ENCODE results near the gene DPYSL4.
"Not testable (repeated sequence)": the region's sequence is repeated elsewhere in the genome, so short reads cannot be mapped to it uniquely, and the experiment has no call there.

DPYSL4 gene

DNA sequence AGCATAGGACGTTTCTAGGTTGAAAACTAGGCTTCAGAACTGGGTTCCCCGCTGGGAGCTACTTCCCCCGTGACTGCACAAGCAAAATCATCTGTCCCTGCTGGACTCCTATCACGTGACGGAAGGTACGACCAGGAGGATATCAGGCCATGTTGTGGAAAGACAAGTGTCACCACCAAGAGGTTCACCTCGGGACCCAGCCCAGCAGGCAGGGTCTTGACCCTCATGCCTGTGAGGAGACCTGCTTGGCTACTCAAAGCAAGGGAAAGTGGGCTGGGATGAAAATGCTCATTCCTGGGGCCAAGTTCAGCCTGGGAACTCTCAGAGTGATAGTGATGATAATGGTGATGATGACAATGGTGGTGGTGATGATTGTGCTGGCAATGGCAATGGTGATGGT lies 32.3 kb upstream of the DPYSL4 start:
- Mint-ChIP-seq H3K27ac (no peak overlapping the region), H3K27me3 (no peaks in the 10 kb centered on the region), H3K4me1 (ENCODE audit: low read depth in 2 of 2) (peaks cover 9 to 10% of the 10 kb centered on the region in 2 donors), H3K9me3 (peaks cover 0 to 2% of the 10 kb centered on the region in 2 donors), H3K4me3 (no peak overlapping the region), H3K36me3 (ENCODE audit: insufficient read depth) (peaks cover 12% of the 10 kb centered on the region)
- no peak for DNase-seq
- no peak for ATAC-seq (replicated peaks)

DNA sequence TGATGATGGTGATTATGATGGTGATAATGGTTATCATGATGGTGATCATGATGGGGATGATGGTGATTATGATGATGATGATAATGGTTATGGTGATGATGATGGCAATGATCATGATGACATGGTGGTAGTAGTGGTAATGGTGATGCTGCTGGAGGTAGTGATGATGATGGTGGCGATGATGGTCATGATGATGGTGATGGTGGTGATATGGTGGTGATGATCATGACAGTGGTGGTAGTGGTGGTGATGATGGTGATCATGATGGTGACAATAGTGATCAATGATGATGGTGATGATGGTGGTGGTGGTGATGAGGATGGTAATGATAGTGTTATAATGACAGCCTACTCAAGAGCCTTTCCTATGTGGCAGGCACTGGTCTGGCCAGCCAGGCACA lies 31.8 kb upstream of the DPYSL4 start:
- ATAC-seq (replicated peaks): no peak
- Mint-ChIP-seq H3K9me3 (peaks cover 0 to 3% of the 10 kb centered on the region in 2 donors), H3K36me3 (ENCODE audit: insufficient read depth) (peaks cover 11% of the 10 kb centered on the region), H3K27me3 (no peaks in the 10 kb centered on the region), H3K4me3 (no peak overlapping the region), H3K27ac (no peak overlapping the region), H3K4me1 (ENCODE audit: low read depth in 2 of 2) (peaks cover 10 to 12% of the 10 kb centered on the region in 2 donors)
- DNase-seq: no peak

DNA sequence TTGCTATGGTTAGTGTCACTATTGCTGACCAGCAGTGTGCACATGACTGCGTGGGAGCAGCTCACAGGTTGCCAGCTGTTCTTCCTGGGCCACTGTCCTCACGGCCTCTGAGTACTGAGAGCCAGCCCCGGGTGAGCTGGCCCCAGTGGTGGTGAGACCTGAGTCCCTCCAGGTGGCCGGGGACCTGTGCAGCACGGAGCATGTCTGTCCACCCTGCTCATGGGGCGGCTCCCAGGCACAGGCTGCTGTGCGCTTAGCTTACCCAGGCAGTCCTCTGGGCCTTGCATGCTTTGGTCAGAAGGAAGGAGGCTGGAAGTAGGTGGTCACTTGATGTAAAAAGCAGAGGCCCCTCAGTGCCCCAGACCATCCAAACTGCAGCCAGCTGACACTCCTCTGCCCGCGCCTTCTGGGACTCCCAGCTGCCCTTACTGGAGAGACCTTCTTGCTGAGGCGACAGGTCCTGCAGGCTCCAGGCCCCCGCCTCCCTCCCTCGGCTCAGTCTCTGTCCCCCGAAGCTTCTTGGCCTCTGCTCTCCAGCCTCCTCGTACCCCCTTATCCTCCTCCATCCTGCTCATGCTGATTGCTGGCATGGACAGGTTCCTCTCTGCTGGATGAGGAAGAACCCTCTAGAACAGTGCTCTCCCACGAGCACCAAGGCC lies 30.9 kb upstream of the DPYSL4 start:
- no peaks in the 10 kb centered on the region for H3K27me3 Mint-ChIP-seq
- peaks cover 0 to 3% of the 10 kb centered on the region in 2 donors for H3K9me3 Mint-ChIP-seq
- H3K4me3 Mint-ChIP-seq: no peak overlapping the region
- H3K36me3 Mint-ChIP-seq (ENCODE audit: insufficient read depth): peaks cover 10% of the 10 kb centered on the region
- ATAC-seq (replicated peaks): no peak
- peaks cover 10 to 12% of the 10 kb centered on the region in 2 donors for H3K4me1 Mint-ChIP-seq (ENCODE audit: low read depth in 2 of 2)
- no peak overlapping the region for H3K27ac Mint-ChIP-seq
- DNase-seq: no peak

DNA sequence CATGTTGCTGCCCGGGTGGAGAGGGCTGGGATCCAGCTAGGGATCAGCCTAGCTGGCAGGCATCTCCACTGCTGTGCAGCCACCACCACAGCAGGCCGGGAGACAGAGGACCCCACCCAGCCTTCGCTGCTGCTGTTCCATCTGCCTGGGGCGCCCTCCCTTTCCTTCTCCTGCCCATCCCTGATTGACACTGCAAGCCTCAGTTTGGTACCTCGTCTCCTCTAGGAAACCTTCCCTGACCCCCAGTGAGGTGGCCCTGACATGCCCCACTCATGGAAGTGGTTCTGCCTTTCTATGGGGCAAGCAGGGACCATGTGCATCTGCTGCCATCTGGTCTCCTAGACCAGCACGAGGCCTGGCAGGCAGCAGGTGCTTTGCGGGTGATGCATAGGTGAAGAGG lies 30.4 kb upstream of the DPYSL4 start:
- Mint-ChIP-seq H3K9me3 (peaks cover 0 to 3% of the 10 kb centered on the region in 2 donors), H3K36me3 (ENCODE audit: insufficient read depth) (peaks cover 14% of the 10 kb centered on the region), H3K27ac (no peak overlapping the region), H3K4me3 (no peak overlapping the region), H3K4me1 (ENCODE audit: low read depth in 2 of 2) (peaks cover 10 to 12% of the 10 kb centered on the region in 2 donors), H3K27me3 (no peaks in the 10 kb centered on the region)
- DNase-seq (no peak), ATAC-seq (replicated peaks) (no peak)

DNA sequence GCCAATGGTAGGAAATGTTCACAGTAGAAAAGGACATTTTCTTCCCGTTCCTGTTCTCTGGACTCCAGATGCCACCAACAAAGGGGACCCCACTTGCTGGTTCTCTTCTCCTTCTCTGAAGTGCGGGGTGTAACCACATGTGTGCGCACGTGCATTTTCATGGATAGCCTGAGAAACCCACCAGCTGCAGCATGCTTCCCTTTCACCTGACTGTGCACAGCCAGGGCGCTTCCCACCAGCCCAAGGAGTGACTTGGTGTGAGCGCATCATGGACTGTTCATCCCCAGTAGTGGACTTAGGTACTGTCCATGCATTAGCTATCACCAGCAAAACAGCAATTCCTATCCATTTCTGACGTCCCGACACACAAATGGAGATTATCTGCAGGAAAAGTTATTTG lies 29.6 kb upstream of the DPYSL4 start:
- ATAC-seq (replicated peaks) (no peak), DNase-seq (no peak)
- Mint-ChIP-seq H3K27ac (peak overlapping the region in 1 of 2 donors; percentile 26), H3K36me3 (ENCODE audit: insufficient read depth) (peaks cover 14% of the 10 kb centered on the region), H3K4me3 (no peak overlapping the region), H3K27me3 (no peaks in the 10 kb centered on the region), H3K4me1 (ENCODE audit: low read depth in 2 of 2) (peaks cover 15 to 17% of the 10 kb centered on the region in 2 donors), H3K9me3 (peaks cover 0 to 6% of the 10 kb centered on the region in 2 donors)

DNA sequence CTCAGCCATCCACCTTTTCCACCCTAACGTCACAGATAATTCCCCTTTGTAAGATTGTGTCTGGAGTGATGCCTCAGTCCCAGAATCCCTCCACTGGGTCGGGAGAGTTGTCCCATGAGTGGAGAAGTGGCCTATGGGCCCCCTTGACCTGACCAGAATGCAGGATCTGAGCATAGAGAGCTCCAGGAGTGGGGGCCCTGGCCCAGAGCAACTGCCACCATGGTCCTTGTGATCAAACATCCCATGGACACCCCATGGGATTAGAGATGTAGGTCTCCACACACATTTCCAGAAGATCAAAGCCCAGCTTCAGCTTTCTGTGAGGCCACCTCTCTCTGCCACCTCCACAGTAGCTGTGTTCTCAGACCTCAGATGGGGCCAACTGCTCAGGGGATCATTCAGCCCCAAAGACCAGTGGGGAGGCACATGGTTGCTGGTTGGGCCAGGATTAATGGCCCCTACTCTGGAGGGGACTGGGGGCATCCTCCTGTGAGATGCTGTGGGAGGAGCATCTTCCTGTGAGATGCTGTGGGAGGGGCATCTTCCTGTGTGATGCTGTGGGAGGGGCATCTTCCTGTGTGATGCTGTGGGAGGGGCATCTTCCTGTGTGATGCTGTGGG lies 28.5 kb upstream of the DPYSL4 start:
- peaks cover 0 to 6% of the 10 kb centered on the region in 2 donors for H3K9me3 Mint-ChIP-seq
- peak overlapping the region; percentile 96 to 97 for H3K27ac Mint-ChIP-seq
- DNase-seq: peak in 2 of 3 experiments; percentile 29 to 45
- peak; percentile 35 for ATAC-seq (replicated peaks)
- peaks cover 19 to 20% of the 10 kb centered on the region in 2 donors for H3K4me1 Mint-ChIP-seq (ENCODE audit: low read depth in 2 of 2)
- no peaks in the 10 kb centered on the region for H3K27me3 Mint-ChIP-seq
- H3K36me3 Mint-ChIP-seq (ENCODE audit: insufficient read depth): peaks cover 14% of the 10 kb centered on the region
- H3K4me3 Mint-ChIP-seq: no peak overlapping the region

DNA sequence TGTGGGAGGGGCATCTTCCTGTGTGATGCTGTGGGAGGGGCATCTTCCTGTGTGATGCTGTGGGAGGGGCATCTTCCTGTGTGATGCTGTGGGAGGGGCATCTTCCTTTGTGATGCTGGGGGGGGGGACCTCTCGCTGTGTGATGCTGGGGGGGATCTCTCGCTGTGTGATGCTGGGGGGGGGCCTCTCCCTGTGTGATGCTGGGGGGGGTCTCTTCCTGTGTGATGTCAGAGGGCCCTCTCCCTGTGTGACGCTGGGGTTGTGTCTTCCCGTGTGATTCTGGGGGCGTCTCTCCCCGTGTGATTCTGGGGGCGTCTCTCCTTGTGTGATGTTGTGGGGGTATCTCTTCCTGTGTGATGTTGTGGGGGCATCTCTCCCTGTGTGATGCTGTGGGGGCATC lies 27.9 kb upstream of the DPYSL4 start:
- H3K4me1 Mint-ChIP-seq (ENCODE audit: low read depth in 2 of 2): peaks cover 19 to 24% of the 10 kb centered on the region in 2 donors
- peaks cover 14% of the 10 kb centered on the region for H3K36me3 Mint-ChIP-seq (ENCODE audit: insufficient read depth)
- peak overlapping the region; percentile 96 to 97 for H3K27ac Mint-ChIP-seq
- H3K27me3 Mint-ChIP-seq: no peaks in the 10 kb centered on the region
- DNase-seq (peak in 2 of 3 experiments; percentile 13 to 27), ATAC-seq (replicated peaks) (peak; percentile 40)
- peaks cover 0 to 6% of the 10 kb centered on the region in 2 donors for H3K9me3 Mint-ChIP-seq
- H3K4me3 Mint-ChIP-seq: peak overlapping the region; percentile 27 to 29

DNA sequence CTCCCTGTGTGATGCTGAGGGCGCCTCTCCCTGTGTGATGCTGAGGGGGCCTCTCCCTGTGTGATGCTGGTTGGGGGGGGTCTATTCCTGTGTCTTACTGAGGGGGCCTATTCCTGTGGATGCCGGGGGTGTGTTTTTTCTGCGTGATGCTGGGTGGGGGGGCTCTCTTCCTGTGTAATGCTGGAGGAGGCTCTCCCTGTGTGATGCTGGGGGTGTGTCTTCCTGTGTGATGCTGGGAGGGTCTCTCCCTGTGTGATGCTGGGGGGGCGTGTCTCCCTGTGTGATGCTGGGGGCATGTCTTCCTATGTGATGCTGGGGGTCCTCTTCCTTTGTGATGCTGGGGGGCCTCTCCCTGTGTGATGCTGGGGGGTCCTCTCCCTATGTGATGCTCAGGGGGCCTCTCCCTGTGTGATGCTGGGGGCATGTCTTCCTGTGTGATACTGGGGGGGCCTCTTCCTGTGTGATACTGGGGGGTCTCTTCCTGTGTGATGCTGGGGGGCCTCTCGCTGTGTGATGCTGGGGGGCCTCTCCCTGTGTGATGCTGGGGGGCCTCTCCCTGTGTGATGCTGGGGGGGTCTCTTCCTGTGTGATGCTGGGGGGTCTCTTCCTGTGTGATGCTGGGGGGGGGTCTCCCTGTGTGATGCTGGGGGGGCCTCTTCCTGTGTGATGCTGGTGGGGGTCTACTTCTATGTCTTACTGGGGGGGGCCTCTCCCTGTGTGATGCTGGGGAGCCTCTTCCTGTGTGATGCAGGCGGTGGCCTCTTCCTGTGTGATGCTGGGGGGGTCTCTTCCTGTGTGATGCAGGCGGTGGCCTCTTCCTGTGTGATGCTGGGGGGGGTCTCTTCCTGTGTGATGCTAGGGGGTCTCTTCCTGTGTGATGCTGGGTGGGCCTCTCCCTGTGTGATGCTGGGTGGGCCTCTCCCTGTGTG lies 27.2 kb upstream of the DPYSL4 start:
- peak; percentile 51 for ATAC-seq (replicated peaks)
- Mint-ChIP-seq H3K4me1 (ENCODE audit: low read depth in 2 of 2) (peaks cover 22 to 28% of the 10 kb centered on the region in 2 donors), H3K36me3 (ENCODE audit: insufficient read depth) (peaks cover 14% of the 10 kb centered on the region), H3K27ac (peak overlapping the region; percentile 96 to 97), H3K4me3 (peak overlapping the region; percentile 27 to 29)
- DNase-seq: peak; percentile 37 to 40 (median 40)
- not testable (repeated sequence) for H3K27me3 Mint-ChIP-seq, H3K9me3 Mint-ChIP-seq

DNA sequence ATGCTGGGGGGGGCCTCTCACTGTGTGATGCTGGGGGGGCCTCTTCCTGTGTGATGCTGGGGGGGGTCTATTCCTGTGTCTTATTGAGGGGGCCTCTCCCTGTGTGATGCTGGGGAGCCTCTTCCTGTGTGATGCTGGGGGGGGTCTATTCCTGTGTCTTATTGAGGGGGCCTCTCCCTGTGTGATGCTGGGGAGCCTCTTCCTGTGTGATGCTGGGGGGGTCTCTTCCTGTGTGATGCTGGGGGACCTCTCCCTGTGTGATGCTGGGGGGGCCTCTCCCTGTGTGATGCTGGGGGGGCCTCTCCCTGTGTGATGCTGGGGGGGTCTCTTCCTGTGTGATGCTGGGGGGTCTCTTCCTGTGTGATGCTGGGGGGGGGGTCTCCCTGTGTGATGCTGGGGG lies 26.5 kb upstream of the DPYSL4 start:
- Mint-ChIP-seq H3K4me1 (ENCODE audit: low read depth in 2 of 2) (peaks cover 23 to 28% of the 10 kb centered on the region in 2 donors), H3K27ac (peak overlapping the region in 1 of 2 donors; percentile 97), H3K36me3 (ENCODE audit: insufficient read depth) (peaks cover 14% of the 10 kb centered on the region)
- not testable (repeated sequence) for H3K4me3 Mint-ChIP-seq; H3K27me3 Mint-ChIP-seq; H3K9me3 Mint-ChIP-seq; ATAC-seq (replicated peaks); DNase-seq

DNA sequence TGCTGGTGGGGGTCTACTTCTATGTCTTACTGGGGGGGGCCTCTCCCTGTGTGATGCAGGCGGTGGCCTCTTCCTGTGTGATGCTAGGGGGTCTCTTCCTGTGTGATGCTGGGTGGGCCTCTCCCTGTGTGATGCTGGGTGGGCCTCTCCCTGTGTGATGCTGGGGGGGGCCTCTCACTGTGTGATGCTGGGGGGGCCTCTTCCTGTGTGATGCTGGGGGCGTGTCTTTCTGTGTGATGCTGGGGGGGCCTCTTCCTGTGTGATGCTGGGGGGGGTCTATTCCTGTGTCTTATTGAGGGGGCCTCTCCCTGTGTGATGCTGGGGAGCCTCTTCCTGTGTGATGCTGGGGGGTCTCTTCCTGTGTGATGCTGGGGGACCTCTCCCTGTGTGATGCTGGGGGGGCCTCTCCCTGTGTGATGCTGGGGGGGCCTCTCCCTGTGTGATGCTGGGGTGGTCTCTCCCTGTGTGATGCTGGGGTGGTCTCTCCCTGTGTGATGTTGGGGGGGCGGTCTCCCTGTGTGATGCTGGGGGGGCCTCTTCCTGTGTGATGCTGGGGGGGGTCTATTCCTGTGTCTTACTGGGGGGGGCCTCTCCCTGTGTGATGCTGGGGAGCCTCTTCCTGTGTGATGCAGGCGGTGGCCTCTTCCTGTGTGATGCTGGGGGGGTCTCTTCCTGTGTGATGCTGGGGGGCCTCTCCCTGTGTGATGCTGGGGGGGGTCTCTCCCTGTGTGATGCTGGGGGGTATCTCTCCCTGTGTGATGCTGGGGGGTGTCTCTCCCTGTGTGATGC lies 25.7 kb upstream of the DPYSL4 start:
- Mint-ChIP-seq H3K36me3 (ENCODE audit: insufficient read depth) (peaks cover 14% of the 10 kb centered on the region), H3K4me1 (ENCODE audit: low read depth in 2 of 2) (peaks cover 23 to 28% of the 10 kb centered on the region in 2 donors), H3K27ac (peak overlapping the region; percentile 87 to 99)
- H3K27me3 Mint-ChIP-seq; H3K4me3 Mint-ChIP-seq; ATAC-seq (replicated peaks); H3K9me3 Mint-ChIP-seq: not testable (repeated sequence)
- DNase-seq: peak in 2 of 3 experiments; percentile 36 to 45

DNA sequence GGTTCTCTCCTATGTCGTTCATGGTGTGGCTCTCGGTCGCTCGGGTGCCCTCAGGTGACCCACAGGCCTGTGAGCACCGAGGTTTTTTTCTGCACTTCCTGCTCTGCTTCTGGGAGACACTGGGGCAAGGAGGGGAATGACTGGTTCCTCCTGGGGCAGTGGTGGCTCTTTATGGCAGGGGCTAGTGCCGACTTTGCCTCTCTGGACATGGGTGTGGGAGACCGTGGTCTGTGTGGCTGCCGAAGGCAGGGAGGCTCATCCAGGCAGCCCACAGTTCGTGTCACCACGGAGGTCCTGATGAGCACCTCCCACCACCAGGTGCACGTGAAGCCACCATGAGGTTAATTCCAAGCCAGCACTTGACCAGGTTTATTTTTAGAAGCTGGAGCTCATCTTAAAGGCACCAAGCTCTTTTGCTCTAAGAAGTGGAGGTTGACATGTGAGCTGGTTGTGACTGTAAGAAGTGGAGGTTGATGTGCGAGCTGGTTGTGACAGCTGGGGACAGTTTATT lies 24.7 kb upstream of the DPYSL4 start:
- Mint-ChIP-seq H3K27me3 (peaks cover 0 to 6% of the 10 kb centered on the region in 2 donors), H3K27ac (peak overlapping the region; percentile 98 to 99), H3K4me1 (ENCODE audit: low read depth in 2 of 2) (peaks cover 26 to 28% of the 10 kb centered on the region in 2 donors), H3K36me3 (ENCODE audit: insufficient read depth) (peaks cover 13% of the 10 kb centered on the region), H3K4me3 (peak overlapping the region; percentile 74 to 85), H3K9me3 (peaks cover 0 to 6% of the 10 kb centered on the region in 2 donors)
- DNase-seq: no peak
- peak; percentile 44 for ATAC-seq (replicated peaks)

DNA sequence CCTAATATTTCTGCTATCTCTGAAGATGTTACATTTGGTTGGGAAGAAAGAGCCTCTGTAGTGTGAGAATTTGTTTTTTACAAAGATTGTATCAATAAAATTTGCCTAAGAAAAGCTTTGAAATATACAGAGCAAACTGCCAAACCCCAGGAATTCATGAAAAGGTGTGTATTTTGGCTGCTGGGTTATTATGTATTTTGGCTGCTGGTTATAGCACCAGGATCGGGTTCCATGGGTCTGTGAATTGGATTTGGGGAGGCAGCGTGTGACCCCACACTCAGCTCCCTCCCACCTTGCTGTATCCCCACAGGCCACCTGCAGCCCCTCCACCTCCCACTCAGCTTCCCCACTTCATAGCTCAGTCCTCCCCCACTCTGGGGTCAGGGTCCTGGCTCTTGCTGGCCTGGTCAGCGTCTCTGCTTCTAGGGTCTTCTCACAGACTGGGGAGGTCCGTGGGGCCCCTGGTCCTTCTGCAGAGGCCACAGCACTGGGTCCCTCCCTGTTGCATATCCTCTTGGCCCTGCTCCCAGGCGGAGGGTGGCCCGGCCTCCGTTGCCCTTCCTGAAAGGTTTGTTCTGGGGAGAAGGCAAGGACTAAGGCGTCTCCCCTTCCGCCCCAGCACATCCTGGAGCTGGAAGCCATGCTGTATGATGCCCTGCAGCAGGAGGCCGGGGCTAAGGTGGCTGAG lies 24.0 kb upstream of the DPYSL4 start:
- peaks cover 26 to 28% of the 10 kb centered on the region in 2 donors for H3K4me1 Mint-ChIP-seq (ENCODE audit: low read depth in 2 of 2)
- peaks cover 0 to 11% of the 10 kb centered on the region in 2 donors for H3K27me3 Mint-ChIP-seq
- DNase-seq: no peak
- peak overlapping the region; percentile 98 to 99 for H3K27ac Mint-ChIP-seq
- H3K4me3 Mint-ChIP-seq: peak overlapping the region; percentile 74 to 85
- peaks cover 0 to 6% of the 10 kb centered on the region in 2 donors for H3K9me3 Mint-ChIP-seq
- H3K36me3 Mint-ChIP-seq (ENCODE audit: insufficient read depth): peaks cover 11% of the 10 kb centered on the region
- ATAC-seq (replicated peaks): no peak
